ENCODE measurements around the gene PLS3.

- TF ChIP-seq, protein P1, sequence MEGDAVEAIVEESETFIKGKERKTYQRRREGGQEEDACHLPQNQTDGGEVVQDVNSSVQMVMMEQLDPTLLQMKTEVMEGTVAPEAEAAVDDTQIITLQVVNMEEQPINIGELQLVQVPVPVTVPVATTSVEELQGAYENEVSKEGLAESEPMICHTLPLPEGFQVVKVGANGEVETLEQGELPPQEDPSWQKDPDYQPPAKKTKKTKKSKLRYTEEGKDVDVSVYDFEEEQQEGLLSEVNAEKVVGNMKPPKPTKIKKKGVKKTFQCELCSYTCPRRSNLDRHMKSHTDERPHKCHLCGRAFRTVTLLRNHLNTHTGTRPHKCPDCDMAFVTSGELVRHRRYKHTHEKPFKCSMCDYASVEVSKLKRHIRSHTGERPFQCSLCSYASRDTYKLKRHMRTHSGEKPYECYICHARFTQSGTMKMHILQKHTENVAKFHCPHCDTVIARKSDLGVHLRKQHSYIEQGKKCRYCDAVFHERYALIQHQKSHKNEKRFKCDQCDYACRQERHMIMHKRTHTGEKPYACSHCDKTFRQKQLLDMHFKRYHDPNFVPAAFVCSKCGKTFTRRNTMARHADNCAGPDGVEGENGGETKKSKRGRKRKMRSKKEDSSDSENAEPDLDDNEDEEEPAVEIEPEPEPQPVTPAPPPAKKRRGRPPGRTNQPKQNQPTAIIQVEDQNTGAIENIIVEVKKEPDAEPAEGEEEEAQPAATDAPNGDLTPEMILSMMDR (conservative IDR thresholded peaks at IDR 0.05; ENCODE audit: low read depth, low read length): no peak
- no peak for TF ChIP-seq EZH2 (IDR thresholded peaks at IDR 0.05; ENCODE audit: borderline replicate concordance, low read depth, low read length, poor library complexity, severe bottlenecking)
Observed at GRCh38 chrX:115571712-115572111, 10.7 kb downstream of the PLS3 start.

Measured in A673 (cell line).